ENCODE results near the gene CCNQ.

The CCNQ gene

DNA sequence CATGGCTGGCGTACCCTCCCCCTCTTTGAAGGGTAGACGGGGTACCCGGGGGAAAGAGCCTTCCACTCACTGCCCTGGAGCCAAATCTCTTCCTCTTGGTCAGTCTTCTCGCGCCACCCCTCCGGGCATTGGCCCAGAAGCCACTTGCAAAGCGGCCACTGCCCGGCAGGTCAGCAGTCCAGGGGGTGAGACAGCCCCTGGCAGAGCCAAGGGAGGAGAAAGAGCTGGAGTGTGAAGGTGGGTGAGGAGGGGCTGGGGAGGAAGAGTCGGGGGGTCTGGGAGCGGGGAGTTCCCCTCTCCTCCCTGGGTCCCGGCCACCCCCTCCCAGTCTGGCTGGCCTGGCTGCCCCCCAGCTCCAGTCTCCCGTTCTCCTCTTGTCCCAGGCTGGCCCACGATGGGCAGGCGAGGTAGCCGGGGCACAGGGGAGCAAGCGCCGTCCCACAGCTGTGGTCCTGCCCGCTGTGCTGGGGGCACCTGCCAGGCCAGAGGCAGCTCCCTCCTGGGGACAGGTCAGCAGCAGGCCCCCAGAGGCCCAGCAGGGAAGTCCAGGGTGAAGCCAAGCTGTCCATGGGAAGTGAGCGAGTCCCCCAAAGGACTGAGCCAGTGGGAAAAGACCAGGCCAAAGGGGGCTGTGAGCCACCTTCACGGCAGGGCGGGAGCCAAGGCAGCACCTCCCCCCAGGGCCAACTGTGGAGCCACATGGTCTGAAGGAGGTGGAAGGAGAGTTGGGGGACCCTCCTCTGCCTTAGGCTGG lies 26.5 kb upstream of the CCNQ start:
- Histone ChIP-seq H2BK120ac (ENCODE audit: low read depth, low read length) (no peak overlapping the region), H3K36me3 (ENCODE audit: control insufficient read depth, insufficient read depth, low read length) (no peaks in the 10 kb centered on the region), H3K23ac (ENCODE audit: low read length) (no peak overlapping the region), H3K9ac (ENCODE audit: low read length) (no peak overlapping the region), H4K8ac (ENCODE audit: low read depth, low read length) (no peak overlapping the region), H2BK5ac (ENCODE audit: low read length) (no peak overlapping the region), H3K4me3 (ENCODE audit: low read length) (no peak overlapping the region), H3K4me2 (ENCODE audit: low read length) (no peak overlapping the region), H3K79me1 (ENCODE audit: low read length) (no peaks in the 10 kb centered on the region), H4K5ac (ENCODE audit: low read length) (no peak overlapping the region), H3K4ac (ENCODE audit: low read depth, low read length) (no peak overlapping the region), H3K56ac (ENCODE audit: low read length) (no peak overlapping the region), H3K18ac (ENCODE audit: low read length) (no peak overlapping the region), H3K27me3 (ENCODE audit: insufficient read depth, low read length, poor library complexity) (no peaks in the 10 kb centered on the region), H3K4me1 (ENCODE audit: control insufficient read depth, low read depth, low read length) (no peaks in the 10 kb centered on the region), H3K27ac (ENCODE audit: low read depth, low read length) (no peak overlapping the region), H2AK5ac (ENCODE audit: low read length) (no peak overlapping the region), H2BK15ac (replicated peaks; ENCODE audit: low read depth) (no peak overlapping the region), H3K79me2 (ENCODE audit: control insufficient read depth, insufficient read depth, low read length) (no peaks in the 10 kb centered on the region)
- no peak for DNase-seq
- WGBS (ENCODE audit: extremely low coverage, insufficient coverage, low lambda C conversion rate), result no CpG with 5 or more reads among the region's 21 CpGs

DNA sequence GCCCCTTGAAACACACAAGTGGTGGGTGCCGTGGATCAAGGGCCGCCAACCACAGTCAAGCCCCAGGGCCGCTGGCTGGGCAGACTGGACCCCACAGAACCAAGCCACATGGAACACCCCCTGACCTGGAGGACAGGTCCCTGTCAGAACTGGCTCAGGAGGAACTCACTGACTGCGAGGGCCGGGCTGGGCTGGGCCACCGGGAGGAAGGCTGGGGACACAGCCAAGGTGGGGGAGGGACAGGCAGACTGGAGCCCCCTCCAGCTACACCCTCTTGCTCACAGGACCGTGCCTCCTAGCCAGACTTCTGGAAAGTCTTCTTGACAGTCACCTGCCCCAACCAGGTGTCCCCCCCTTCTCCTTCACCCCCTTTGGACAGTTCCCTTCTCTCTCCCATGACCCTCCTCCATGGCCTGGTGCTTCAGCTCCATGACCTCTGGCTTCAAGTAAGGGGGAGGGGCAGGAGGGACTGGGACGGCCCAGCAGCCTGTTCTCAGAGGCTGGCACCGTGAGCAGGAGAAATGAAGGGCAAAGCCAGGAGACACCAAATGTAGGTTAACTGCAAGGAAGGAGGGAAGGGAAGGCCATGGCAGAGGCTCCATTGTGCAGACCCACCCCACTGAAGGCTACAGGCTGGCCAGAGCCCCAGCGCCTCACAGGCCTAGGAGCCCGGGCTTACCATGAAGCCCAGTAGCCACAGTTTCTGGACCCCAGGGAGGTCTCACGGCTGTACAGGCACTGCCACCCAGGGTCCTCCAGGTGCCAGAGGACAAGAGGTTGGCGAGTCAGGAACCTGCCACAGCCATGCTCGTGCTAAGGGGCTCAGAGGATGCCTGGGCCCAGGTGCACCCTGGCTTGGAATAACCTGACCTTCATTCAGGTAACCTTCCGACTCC lies 25.5 kb upstream of the CCNQ start:
- no peak overlapping the region for H4K5ac ChIP-seq (ENCODE audit: low read length)
- H3K18ac ChIP-seq (ENCODE audit: low read length), result no peak overlapping the region
- H3K56ac ChIP-seq (ENCODE audit: low read length), result no peak overlapping the region
- no peaks in the 10 kb centered on the region for H3K36me3 ChIP-seq (ENCODE audit: control insufficient read depth, insufficient read depth, low read length)
- H2BK5ac ChIP-seq (ENCODE audit: low read length), result no peak overlapping the region
- H3K4me2 ChIP-seq (ENCODE audit: low read length), result no peak overlapping the region
- no peak overlapping the region for H4K8ac ChIP-seq (ENCODE audit: low read depth, low read length)
- H3K9ac ChIP-seq (ENCODE audit: low read length), result no peak overlapping the region
- H2BK15ac ChIP-seq (replicated peaks; ENCODE audit: low read depth), result no peak overlapping the region
- no peaks in the 10 kb centered on the region for H3K27me3 ChIP-seq (ENCODE audit: insufficient read depth, low read length, poor library complexity)
- H3K79me1 ChIP-seq (ENCODE audit: low read length), result no peaks in the 10 kb centered on the region
- no peak overlapping the region for H3K4ac ChIP-seq (ENCODE audit: low read depth, low read length)
- H3K4me1 ChIP-seq (ENCODE audit: control insufficient read depth, low read depth, low read length), result no peaks in the 10 kb centered on the region
- H3K27ac ChIP-seq (ENCODE audit: low read depth, low read length), result no peak overlapping the region
- no CpG with 5 or more reads among the region's 15 CpGs for WGBS (ENCODE audit: extremely low coverage, insufficient coverage, low lambda C conversion rate)
- H3K79me2 ChIP-seq (ENCODE audit: control insufficient read depth, insufficient read depth, low read length), result no peaks in the 10 kb centered on the region
- no peak overlapping the region for H3K4me3 ChIP-seq (ENCODE audit: low read length)
- DNase-seq, result no peak
- no peak overlapping the region for H2AK5ac ChIP-seq (ENCODE audit: low read length)
- no peak overlapping the region for H3K23ac ChIP-seq (ENCODE audit: low read length)
- no peak overlapping the region for H2BK120ac ChIP-seq (ENCODE audit: low read depth, low read length)

DNA sequence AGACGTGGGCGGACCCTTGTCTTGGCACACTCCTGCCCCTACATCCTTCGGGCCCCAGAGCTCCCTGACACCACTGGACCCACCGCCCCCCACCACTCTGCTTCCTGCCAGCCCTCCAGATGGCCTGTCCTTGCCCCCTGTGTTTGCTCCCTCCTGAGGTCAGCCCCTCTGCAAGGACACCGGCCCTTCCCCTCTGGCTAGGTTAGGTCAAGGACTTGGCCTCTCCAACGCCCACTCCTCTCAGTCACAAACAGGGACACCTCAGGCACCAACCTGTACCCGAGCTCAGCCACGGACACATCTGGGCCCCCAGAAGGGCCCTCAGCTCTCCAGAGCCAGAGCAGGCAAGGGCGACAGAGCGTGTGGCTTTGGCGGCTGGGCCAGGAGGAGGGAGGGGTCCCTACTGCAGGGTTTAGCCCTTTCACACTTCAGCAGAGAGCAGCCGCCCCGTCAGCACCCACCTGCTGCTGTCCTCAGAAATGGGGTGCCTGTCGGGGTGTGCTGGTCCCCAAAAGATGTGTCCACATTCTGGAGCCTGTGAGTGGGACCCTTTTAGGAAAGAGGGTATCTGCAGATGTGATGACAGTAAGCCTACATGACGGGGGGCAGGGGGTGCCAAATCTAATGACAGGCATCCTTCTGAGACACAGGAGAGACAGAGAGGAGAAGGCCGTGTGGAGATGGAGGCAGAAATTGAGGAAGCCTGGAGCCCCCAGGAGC lies 24.5 kb upstream of the CCNQ start:
- H3K18ac ChIP-seq (ENCODE audit: low read length), result no peak overlapping the region
- no peak overlapping the region for H2AK5ac ChIP-seq (ENCODE audit: low read length)
- no peak overlapping the region for H3K56ac ChIP-seq (ENCODE audit: low read length)
- no peaks in the 10 kb centered on the region for H3K36me3 ChIP-seq (ENCODE audit: control insufficient read depth, insufficient read depth, low read length)
- H4K8ac ChIP-seq (ENCODE audit: low read depth, low read length), result no peak overlapping the region
- H3K4ac ChIP-seq (ENCODE audit: low read depth, low read length), result no peak overlapping the region
- no peaks in the 10 kb centered on the region for H3K79me1 ChIP-seq (ENCODE audit: low read length)
- no peak overlapping the region for H3K23ac ChIP-seq (ENCODE audit: low read length)
- H3K4me3 ChIP-seq (ENCODE audit: low read length), result no peak overlapping the region
- no peak overlapping the region for H2BK5ac ChIP-seq (ENCODE audit: low read length)
- H2BK120ac ChIP-seq (ENCODE audit: low read depth, low read length), result no peak overlapping the region
- no peak overlapping the region for H3K27ac ChIP-seq (ENCODE audit: low read depth, low read length)
- no peak overlapping the region for H4K5ac ChIP-seq (ENCODE audit: low read length)
- no peaks in the 10 kb centered on the region for H3K27me3 ChIP-seq (ENCODE audit: insufficient read depth, low read length, poor library complexity)
- H3K4me2 ChIP-seq (ENCODE audit: low read length), result no peak overlapping the region
- no peak overlapping the region for H3K9ac ChIP-seq (ENCODE audit: low read length)
- WGBS (ENCODE audit: extremely low coverage, insufficient coverage, low lambda C conversion rate), result no CpG with 5 or more reads among the region's 16 CpGs
- no peaks in the 10 kb centered on the region for H3K79me2 ChIP-seq (ENCODE audit: control insufficient read depth, insufficient read depth, low read length)
- H3K4me1 ChIP-seq (ENCODE audit: control insufficient read depth, low read depth, low read length), result no peaks in the 10 kb centered on the region
- DNase-seq, result no peak
- no peak overlapping the region for H2BK15ac ChIP-seq (replicated peaks; ENCODE audit: low read depth)

DNA sequence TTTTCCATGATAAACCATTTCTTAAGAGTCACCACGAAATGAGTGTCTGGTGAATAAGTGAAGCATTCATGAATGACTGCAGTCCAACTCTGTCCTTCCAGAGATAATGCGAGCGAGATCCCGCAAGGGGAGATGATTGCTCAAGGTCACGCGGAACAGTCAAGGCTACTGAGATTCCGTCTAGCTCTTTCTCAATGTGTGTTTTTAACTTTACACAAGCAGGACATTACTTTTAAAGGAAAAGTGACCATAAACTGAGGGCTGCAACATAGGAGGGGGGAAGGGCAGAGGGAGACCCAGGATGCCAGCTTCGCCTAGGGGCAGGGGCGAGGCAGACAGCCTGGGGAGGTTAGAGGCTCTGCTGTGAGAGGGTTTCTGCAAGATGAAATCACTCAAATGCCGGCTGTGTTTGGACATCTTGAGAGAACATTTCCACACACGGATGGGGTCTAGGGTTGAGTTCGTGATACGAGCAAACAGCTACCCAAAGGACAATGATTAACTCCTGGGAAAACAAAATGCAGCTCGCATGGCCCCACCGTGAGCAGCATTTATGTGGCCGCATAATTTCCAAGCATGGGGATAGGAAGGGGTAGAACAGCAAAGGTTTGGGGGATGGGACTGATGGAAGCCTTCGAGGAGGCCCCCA lies 23.8 kb upstream of the CCNQ start:
- Histone ChIP-seq H3K79me2 (ENCODE audit: control insufficient read depth, insufficient read depth, low read length) (no peaks in the 10 kb centered on the region), H3K56ac (ENCODE audit: low read length) (no peak overlapping the region), H3K4me2 (ENCODE audit: low read length) (no peak overlapping the region), H3K4me3 (ENCODE audit: low read length) (no peak overlapping the region), H3K18ac (ENCODE audit: low read length) (no peak overlapping the region), H3K27ac (ENCODE audit: low read depth, low read length) (no peak overlapping the region), H3K23ac (ENCODE audit: low read length) (no peak overlapping the region), H2BK5ac (ENCODE audit: low read length) (no peak overlapping the region), H3K4me1 (ENCODE audit: control insufficient read depth, low read depth, low read length) (no peaks in the 10 kb centered on the region), H3K4ac (ENCODE audit: low read depth, low read length) (no peak overlapping the region), H2BK15ac (replicated peaks; ENCODE audit: low read depth) (no peak overlapping the region), H3K27me3 (ENCODE audit: insufficient read depth, low read length, poor library complexity) (no peaks in the 10 kb centered on the region), H3K36me3 (ENCODE audit: control insufficient read depth, insufficient read depth, low read length) (no peaks in the 10 kb centered on the region), H2BK120ac (ENCODE audit: low read depth, low read length) (no peak overlapping the region), H3K79me1 (ENCODE audit: low read length) (no peaks in the 10 kb centered on the region), H2AK5ac (ENCODE audit: low read length) (no peak overlapping the region), H4K8ac (ENCODE audit: low read depth, low read length) (no peak overlapping the region), H3K9ac (ENCODE audit: low read length) (no peak overlapping the region), H4K5ac (ENCODE audit: low read length) (no peak overlapping the region)
- WGBS (ENCODE audit: extremely low coverage, insufficient coverage, low lambda C conversion rate), result no CpG with 5 or more reads among the region's 17 CpGs
- no peak for DNase-seq

DNA sequence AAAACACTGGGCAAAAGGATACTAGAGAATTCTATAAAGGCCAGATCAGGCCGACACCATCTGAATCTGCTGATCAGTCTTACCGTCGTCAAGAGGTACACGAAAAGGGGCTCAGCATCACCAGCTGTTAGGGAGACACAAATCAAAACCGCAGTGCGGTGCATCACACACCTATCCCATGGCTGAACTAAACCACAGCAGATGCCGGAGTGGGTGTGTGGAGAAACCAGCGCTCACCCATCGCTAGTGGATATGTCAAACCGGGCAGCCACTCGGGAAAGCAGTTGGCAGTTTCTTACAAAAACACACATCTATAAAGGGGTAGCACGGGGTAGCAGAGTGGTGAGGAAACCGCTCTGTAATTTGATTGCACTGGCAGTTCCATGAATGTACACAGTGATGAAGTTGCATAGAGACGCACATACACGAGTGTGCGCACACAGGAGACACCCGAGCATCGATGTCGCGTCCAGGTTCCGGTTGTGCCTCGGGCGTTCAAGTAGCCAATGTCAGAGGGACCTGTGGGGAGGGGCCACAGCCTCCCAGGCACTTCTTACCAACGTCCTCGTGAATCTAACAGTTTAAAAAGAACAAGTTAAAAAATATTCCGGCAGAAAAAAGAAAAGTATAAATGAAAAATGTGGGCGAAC lies 23.1 kb upstream of the CCNQ start:
- no peak overlapping the region for H3K18ac ChIP-seq (ENCODE audit: low read length)
- no peak overlapping the region for H4K8ac ChIP-seq (ENCODE audit: low read depth, low read length)
- no peak overlapping the region for H2BK5ac ChIP-seq (ENCODE audit: low read length)
- no peak overlapping the region for H3K27ac ChIP-seq (ENCODE audit: low read depth, low read length)
- H3K27me3 ChIP-seq (ENCODE audit: insufficient read depth, low read length, poor library complexity), result no peaks in the 10 kb centered on the region
- H3K4me3 ChIP-seq (ENCODE audit: low read length), result no peak overlapping the region
- H3K79me2 ChIP-seq (ENCODE audit: control insufficient read depth, insufficient read depth, low read length), result no peaks in the 10 kb centered on the region
- no peak overlapping the region for H3K4me2 ChIP-seq (ENCODE audit: low read length)
- no peak for DNase-seq
- no peak overlapping the region for H2AK5ac ChIP-seq (ENCODE audit: low read length)
- no peak overlapping the region for H2BK15ac ChIP-seq (replicated peaks; ENCODE audit: low read depth)
- no peaks in the 10 kb centered on the region for H3K79me1 ChIP-seq (ENCODE audit: low read length)
- no peak overlapping the region for H3K9ac ChIP-seq (ENCODE audit: low read length)
- H4K5ac ChIP-seq (ENCODE audit: low read length), result no peak overlapping the region
- no peak overlapping the region for H3K4ac ChIP-seq (ENCODE audit: low read depth, low read length)
- H3K36me3 ChIP-seq (ENCODE audit: control insufficient read depth, insufficient read depth, low read length), result no peaks in the 10 kb centered on the region
- H3K4me1 ChIP-seq (ENCODE audit: control insufficient read depth, low read depth, low read length), result no peaks in the 10 kb centered on the region
- no peak overlapping the region for H3K56ac ChIP-seq (ENCODE audit: low read length)
- H3K23ac ChIP-seq (ENCODE audit: low read length), result no peak overlapping the region
- no peak overlapping the region for H2BK120ac ChIP-seq (ENCODE audit: low read depth, low read length)
- WGBS (ENCODE audit: extremely low coverage, insufficient coverage, low lambda C conversion rate), result no CpG with 5 or more reads among the region's 27 CpGs

Measured in mesendoderm (in vitro differentiated cells).